ENCODE results near the gene UCN3.
"Not testable (repeated sequence)": the region's sequence is repeated elsewhere in the genome, so short reads cannot be mapped to it uniquely, and the experiment has no call there.

The UCN3 gene

GRCh38 chr10:5365928-5366327 lies 1.2 kb downstream of the UCN3 start:
- in situ Hi-C loops (cut with MboI; ENCODE audit: low sequenced_read_pairs) = no loop called here

GRCh38 chr10:5369362-5370158 lies 4.8 kb downstream of the UCN3 start:
- in situ Hi-C loops (cut with MboI; ENCODE audit: low sequenced_read_pairs) = no loop called here

GRCh38 chr10:5370493-5371352 lies 6.0 kb downstream of the UCN3 start:
- in situ Hi-C loops (cut with MboI; ENCODE audit: low sequenced_read_pairs) = no loop called here

GRCh38 chr10:5373307-5373706 lies 8.5 kb downstream of the UCN3 start:
- in situ Hi-C loops (cut with MboI; ENCODE audit: low sequenced_read_pairs) = no loop called here

- in situ Hi-C loops (cut with MboI; ENCODE audit: low sequenced_read_pairs) = no loop called here
Measured at GRCh38 chr10:5373891-5374611, 9.3 kb downstream of the UCN3 start.

- in situ Hi-C loops (cut with MboI; ENCODE audit: low sequenced_read_pairs) = no loop called here
Measured at GRCh38 chr10:5376450-5376849, 11.7 kb downstream of the UCN3 start.

GRCh38 chr10:5379202-5379601 lies 14.4 kb downstream of the UCN3 start:
- in situ Hi-C loops (cut with MboI; ENCODE audit: low sequenced_read_pairs) = not testable (repeated sequence)

GRCh38 chr10:5380395-5380794 lies 15.6 kb downstream of the UCN3 start:
- in situ Hi-C loops (cut with MboI; ENCODE audit: low sequenced_read_pairs) = not testable (repeated sequence)

- in situ Hi-C loops (cut with MboI; ENCODE audit: low sequenced_read_pairs) = no loop called here
Measured at GRCh38 chr10:5381187-5381586, 16.4 kb downstream of the UCN3 start.

- in situ Hi-C loops (cut with MboI; ENCODE audit: low sequenced_read_pairs) = no loop called here
Measured at GRCh38 chr10:5385224-5385623, 20.5 kb downstream of the UCN3 start.

- in situ Hi-C loops (cut with MboI; ENCODE audit: low sequenced_read_pairs) = no loop called here
Measured at GRCh38 chr10:5387169-5387568, 22.4 kb downstream of the UCN3 start.

GRCh38 chr10:5390607-5391205 lies 25.9 kb downstream of the UCN3 start:
- in situ Hi-C loops (cut with MboI; ENCODE audit: low sequenced_read_pairs) = no loop called here

GRCh38 chr10:5391790-5392189 lies 27.0 kb downstream of the UCN3 start:
- in situ Hi-C loops (cut with MboI; ENCODE audit: low sequenced_read_pairs) = no loop called here

- in situ Hi-C loops (cut with MboI; ENCODE audit: low sequenced_read_pairs) = no loop called here
Measured at GRCh38 chr10:5393529-5393928, 28.8 kb downstream of the UCN3 start.

- in situ Hi-C loops (cut with MboI; ENCODE audit: low sequenced_read_pairs) = no loop called here
Measured at GRCh38 chr10:5395168-5395567, 30.4 kb downstream of the UCN3 start.

GRCh38 chr10:5396556-5397300 lies 32.0 kb downstream of the UCN3 start:
- in situ Hi-C loops (cut with MboI; ENCODE audit: low sequenced_read_pairs) = no loop called here

- in situ Hi-C loops (cut with MboI; ENCODE audit: low sequenced_read_pairs) = no loop called here
Measured at GRCh38 chr10:5399332-5399731, 34.6 kb downstream of the UCN3 start.

- in situ Hi-C loops (cut with MboI; ENCODE audit: low sequenced_read_pairs) = no loop called here
Measured at GRCh38 chr10:5400468-5401240, 35.9 kb downstream of the UCN3 start.

GRCh38 chr10:5402798-5403197 lies 38.0 kb downstream of the UCN3 start:
- in situ Hi-C loops (cut with MboI; ENCODE audit: low sequenced_read_pairs) = no loop called here
